GM04503 (cell line): Measurements from ENCODE around the gene SOCS1.

ENCODE experiments used
- DNase-seq: peaks from one replicate; pipeline ENCODE4 v3.0.0-alpha.2; 2012; ENCODE audit warnings: low read depth

Gene SOCS1

GRCh38 chr16:11285842-11286241 is 29.8 kb upstream of the SOCS1 start:
- no peak for DNase-seq

GRCh38 chr16:11283820-11284248 is 27.8 kb upstream of the SOCS1 start:
- DNase-seq: no peak

GRCh38 chr16:11280616-11281522 is 24.9 kb upstream of the SOCS1 start, which contains the start of gene PRM1:
Gene PRM1 (minus strand): TSS chr16:11281330. CDS start chr16:11281238, 92 bp downstream.
- no peak for DNase-seq

- DNase-seq: no peak
Observed at GRCh38 chr16:11278681-11279628, 23.0 kb upstream of the SOCS1 start.

GRCh38 chr16:11277607-11278337 is 21.8 kb upstream of the SOCS1 start:
- no peak for DNase-seq

- DNase-seq: no peak
Observed at GRCh38 chr16:11276896-11277593, 21.0 kb upstream of the SOCS1 start.

- DNase-seq: no peak
Observed at GRCh38 chr16:11276143-11276895, 20.3 kb upstream of the SOCS1 start, which contains the start of gene PRM2. Gene PRM2 (minus strand): TSS chr16:11276480. CDS start chr16:11276370, 110 bp downstream.

- DNase-seq: no peak
Observed at GRCh38 chr16:11274964-11275363, 19.0 kb upstream of the SOCS1 start.

GRCh38 chr16:11273721-11274324 is 17.8 kb upstream of the SOCS1 start:
- no peak for DNase-seq

- DNase-seq: no peak
Observed at GRCh38 chr16:11272921-11273720, 17.1 kb upstream of the SOCS1 start, which contains the start of gene PRM3. Gene PRM3 (minus strand): TSS chr16:11273629. CDS start chr16:11273595, 34 bp downstream.

- no peak for DNase-seq
Observed at GRCh38 chr16:11272484-11272883, 16.5 kb upstream of the SOCS1 start.

- no peak for DNase-seq
Observed at GRCh38 chr16:11271610-11272009, 15.6 kb upstream of the SOCS1 start.

GRCh38 chr16:11270602-11271162 is 14.7 kb upstream of the SOCS1 start:
- DNase-seq: no peak

GRCh38 chr16:11268921-11269375 is 12.9 kb upstream of the SOCS1 start, which contains the start of gene TNP2:
Gene TNP2 (minus strand): TSS chr16:11269325. CDS start chr16:11269262, 63 bp downstream.
- no peak for DNase-seq

- no peak for DNase-seq
Observed at GRCh38 chr16:11265124-11265523, 9.1 kb upstream of the SOCS1 start.

- DNase-seq: no peak
Observed at GRCh38 chr16:11264155-11264832, 8.3 kb upstream of the SOCS1 start.

- DNase-seq: no peak
Observed at GRCh38 chr16:11263737-11264136, 7.7 kb upstream of the SOCS1 start.

GRCh38 chr16:11262915-11263314 is 6.9 kb upstream of the SOCS1 start:
- no peak for DNase-seq
